ENCODE results near the gene CEP76. TPM values are rescaled to one million over a fixed set of nuclear protein-coding genes. Genes with fewer than 3 reads are reported as not detected.

CEP76 gene
- total and polyA plus RNA-seq, 2 donors (not counting 3 experiments of a cell fraction or from before 2014, with no cell fraction given), result 5.8 to 8.6 TPM

DNA sequence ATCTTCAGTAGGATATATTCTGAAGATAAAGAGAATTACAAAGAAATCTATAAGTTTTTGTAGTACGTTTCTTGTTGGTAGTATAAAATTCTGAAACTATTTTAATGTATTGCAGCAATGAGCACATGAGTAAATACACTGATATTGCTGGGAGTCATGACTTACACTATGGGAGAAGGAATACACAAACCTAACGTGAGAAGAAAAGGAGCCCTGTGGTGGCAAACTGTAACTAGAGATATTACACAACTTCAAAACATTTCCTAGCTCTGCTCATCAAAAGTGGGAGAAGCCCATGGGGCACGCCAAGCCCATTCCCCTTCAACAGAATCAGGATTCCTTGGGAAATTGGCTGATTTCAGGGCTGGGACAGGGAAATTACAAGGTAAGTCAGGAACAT lies 65.1 kb downstream of the CEP76 start:
- H3K9me3 ChIP-seq (replicated peaks; ENCODE audit: control insufficient read depth, insufficient read depth, low read length), result no peaks in the 10 kb centered on the region
- TF ChIP-seq JUN (IDR thresholded peaks at IDR 0.05; ENCODE audit: borderline replicate concordance, insufficient read depth, insufficient read length, low read depth), result no peak
- TF ChIP-seq, protein P1, sequence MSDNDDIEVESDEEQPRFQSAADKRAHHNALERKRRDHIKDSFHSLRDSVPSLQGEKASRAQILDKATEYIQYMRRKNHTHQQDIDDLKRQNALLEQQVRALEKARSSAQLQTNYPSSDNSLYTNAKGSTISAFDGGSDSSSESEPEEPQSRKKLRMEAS (IDR thresholded peaks at IDR 0.05; ENCODE audit: insufficient read depth, insufficient read length), result no peak
- no peak for DNase-seq (ENCODE audit: low read depth, low spot score)
- no peak overlapping the region for H3K27ac ChIP-seq (ENCODE audit: insufficient read depth, low read depth, low read length)
- peaks cover 67% of the 10 kb centered on the region for H3K79me2 ChIP-seq (ENCODE audit: control insufficient read depth, insufficient read depth, low read length)
- intact Hi-C loops (cut with micrococcal nuclease), result no loop called here
- POLR2A ChIA-PET, result no interaction called here
- H3K9ac ChIP-seq (replicated peaks; ENCODE audit: extremely low read depth, insufficient read depth, low read length), result no peak overlapping the region
- no peak overlapping the region for H3K4me2 ChIP-seq (ENCODE audit: insufficient read depth, low read length)
- peaks cover 3% of the 10 kb centered on the region for H4K20me1 ChIP-seq (replicated peaks; ENCODE audit: control insufficient read depth, extremely low read depth, insufficient read depth, low read length)
- H3K4me3 ChIP-seq (replicated peaks in 1 of 3; ENCODE audit: insufficient read depth in 1 of 3, low read depth in 1 of 3, low read length in 3 of 3), result no peak overlapping the region
- CTCF ChIA-PET, result interaction anchor here (0.7 to 1.3 kb wide), 3 partner anchors 9 to 30 kb away, joined by 3 to 6 read pairs (median 4); no protein-coding TSS in a partner anchor
- dilution Hi-C loops (cut with MboI; ENCODE audit: extremely low pct_ligation_motif_present, low sequenced_read_pairs), result no loop called here
- H3K9me1 ChIP-seq (replicated peaks; ENCODE audit: control insufficient read depth, extremely low read depth, insufficient read depth, low read length), result no peaks in the 10 kb centered on the region
- FAIRE-seq, result no peak
- BruUV-seq (replicated peaks), result no TSS peak
- peaks cover 18% of the 10 kb centered on the region for H3K4me1 ChIP-seq (ENCODE audit: control insufficient read depth, extremely low read depth, insufficient read depth, low read length)
- H3K36me3 ChIP-seq (ENCODE audit: control insufficient read depth in 2 of 2, extremely low read depth in 1 of 2, insufficient read depth in 2 of 2, low read length in 2 of 2), result peaks cover 0 to 2% of the 10 kb centered on the region in 2 experiments
- H3K27me3 ChIP-seq (ENCODE audit: control insufficient read depth in 2 of 2, insufficient read depth in 2 of 2, low read length in 2 of 2), result no peaks in the 10 kb centered on the region
- H2AFZ ChIP-seq (ENCODE audit: low read depth, low read length), result no peak overlapping the region

DNA sequence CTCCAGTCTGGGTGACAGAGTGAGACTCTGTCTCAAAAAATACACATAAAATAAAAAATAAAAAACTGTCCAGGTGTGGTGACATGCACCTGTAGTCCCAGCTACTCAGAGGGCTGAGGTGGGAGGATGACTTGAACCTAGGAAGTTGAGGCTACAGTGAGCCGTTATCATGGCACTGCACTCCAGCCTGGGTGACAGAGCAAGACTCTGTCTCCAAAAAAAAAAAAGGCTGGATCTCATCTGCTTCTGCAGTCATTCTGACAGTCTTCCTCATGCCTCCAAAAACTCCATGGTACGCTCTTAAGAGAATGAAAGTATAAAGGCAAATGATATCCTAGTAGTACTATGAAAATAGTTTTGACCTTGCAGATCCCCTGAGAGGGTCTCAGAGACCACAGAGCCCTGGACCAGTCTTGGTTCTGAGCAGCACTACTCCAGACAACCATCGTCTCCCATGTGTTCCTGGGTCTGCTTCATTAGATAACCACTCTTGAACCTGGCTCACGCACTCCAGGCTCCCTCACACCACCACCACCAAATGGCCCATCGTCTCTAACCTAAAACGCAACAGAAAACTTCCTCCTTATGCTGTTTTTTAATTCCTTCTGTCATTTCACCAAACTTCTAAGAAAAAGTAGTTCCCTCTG lies 70.6 kb downstream of the CEP76 start:
- no peak overlapping the region for H3K9ac ChIP-seq (replicated peaks; ENCODE audit: extremely low read depth, insufficient read depth, low read length)
- H3K9me1 ChIP-seq (replicated peaks; ENCODE audit: control insufficient read depth, extremely low read depth, insufficient read depth, low read length), result no peaks in the 10 kb centered on the region
- H3K27me3 ChIP-seq (ENCODE audit: control insufficient read depth in 2 of 2, insufficient read depth in 2 of 2, low read length in 2 of 2), result no peaks in the 10 kb centered on the region
- peaks cover 0 to 2% of the 10 kb centered on the region in 2 experiments for H3K36me3 ChIP-seq (ENCODE audit: control insufficient read depth in 2 of 2, extremely low read depth in 1 of 2, insufficient read depth in 2 of 2, low read length in 2 of 2)
- POLR2A ChIA-PET, result no interaction called here
- H3K4me2 ChIP-seq (ENCODE audit: insufficient read depth, low read length), result no peak overlapping the region
- no peak overlapping the region for H3K4me3 ChIP-seq (replicated peaks in 1 of 3; ENCODE audit: insufficient read depth in 1 of 3, low read depth in 1 of 3, low read length in 3 of 3)
- FAIRE-seq, result no peak
- TF ChIP-seq EZH2 (IDR thresholded peaks at IDR 0.05; ENCODE audit: borderline replicate concordance, low read depth, low read length, severe bottlenecking) (no peak), POLR2AphosphoS5 (IDR thresholded peaks at IDR 0.05; ENCODE audit: insufficient read depth, low read depth, low read length) (no peak), FOS (IDR thresholded peaks at IDR 0.05; ENCODE audit: borderline replicate concordance, insufficient read depth, low read length) (no peak), GATA2 (IDR thresholded peaks at IDR 0.05; ENCODE audit: insufficient read depth, insufficient read length, low read depth, low read length) (no peak), POLR2A (IDR thresholded peaks at IDR 0.05; ENCODE audit: low read depth, low read length) (no peak), MYC (IDR thresholded peaks at IDR 0.05; ENCODE audit: low read depth, low read length) (no peak), JUN (IDR thresholded peaks at IDR 0.05; ENCODE audit: borderline replicate concordance, insufficient read depth, insufficient read length, low read depth) (no peak)
- TF ChIP-seq, protein P2, sequence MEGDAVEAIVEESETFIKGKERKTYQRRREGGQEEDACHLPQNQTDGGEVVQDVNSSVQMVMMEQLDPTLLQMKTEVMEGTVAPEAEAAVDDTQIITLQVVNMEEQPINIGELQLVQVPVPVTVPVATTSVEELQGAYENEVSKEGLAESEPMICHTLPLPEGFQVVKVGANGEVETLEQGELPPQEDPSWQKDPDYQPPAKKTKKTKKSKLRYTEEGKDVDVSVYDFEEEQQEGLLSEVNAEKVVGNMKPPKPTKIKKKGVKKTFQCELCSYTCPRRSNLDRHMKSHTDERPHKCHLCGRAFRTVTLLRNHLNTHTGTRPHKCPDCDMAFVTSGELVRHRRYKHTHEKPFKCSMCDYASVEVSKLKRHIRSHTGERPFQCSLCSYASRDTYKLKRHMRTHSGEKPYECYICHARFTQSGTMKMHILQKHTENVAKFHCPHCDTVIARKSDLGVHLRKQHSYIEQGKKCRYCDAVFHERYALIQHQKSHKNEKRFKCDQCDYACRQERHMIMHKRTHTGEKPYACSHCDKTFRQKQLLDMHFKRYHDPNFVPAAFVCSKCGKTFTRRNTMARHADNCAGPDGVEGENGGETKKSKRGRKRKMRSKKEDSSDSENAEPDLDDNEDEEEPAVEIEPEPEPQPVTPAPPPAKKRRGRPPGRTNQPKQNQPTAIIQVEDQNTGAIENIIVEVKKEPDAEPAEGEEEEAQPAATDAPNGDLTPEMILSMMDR (IDR thresholded peaks at IDR 0.05; ENCODE audit: extremely low read depth in 1 of 2, insufficient read depth in 1 of 2, low read depth in 1 of 2, low read length in 2 of 2), result no peak
- TF ChIP-seq, protein P1 (IDR thresholded peaks at IDR 0.05; ENCODE audit: insufficient read depth, insufficient read length), result no peak
- CTCF ChIA-PET, result no interaction called here
- dilution Hi-C loops (cut with MboI; ENCODE audit: extremely low pct_ligation_motif_present, low sequenced_read_pairs), result no loop called here
- H3K79me2 ChIP-seq (ENCODE audit: control insufficient read depth, insufficient read depth, low read length), result peaks cover 34% of the 10 kb centered on the region
- H3K4me1 ChIP-seq (ENCODE audit: control insufficient read depth, extremely low read depth, insufficient read depth, low read length), result peaks cover 23% of the 10 kb centered on the region
- H3K9me3 ChIP-seq (replicated peaks; ENCODE audit: control insufficient read depth, insufficient read depth, low read length), result no peaks in the 10 kb centered on the region
- H2AFZ ChIP-seq (ENCODE audit: low read depth, low read length), result no peak overlapping the region
- no peak for DNase-seq (ENCODE audit: low read depth, low spot score)
- no peak overlapping the region for H3K27ac ChIP-seq (ENCODE audit: insufficient read depth, low read depth, low read length)
- intact Hi-C loops (cut with micrococcal nuclease), result no loop called here
- BruUV-seq (replicated peaks), result no TSS peak
- peaks cover 3% of the 10 kb centered on the region for H4K20me1 ChIP-seq (replicated peaks; ENCODE audit: control insufficient read depth, extremely low read depth, insufficient read depth, low read length)

Measured in endothelial cell of umbilical vein (primary cell).